Activated naive CD8-positive, alpha-beta T cell (primary cell): ENCODE results near the gene TAS2R40.
"Not testable (repeated sequence)": the region's sequence is repeated elsewhere in the genome, so short reads cannot be mapped to it uniquely, and the experiment has no call there.

Experiments
- H3K27ac Mint-ChIP-seq: one replicate; pipeline ENCODE4 v1.8.0; 2021; ENCODE audit warnings: mixed read lengths
- H3K27me3 Mint-ChIP-seq: one replicate; pipeline ENCODE4 v1.8.0; 2021; ENCODE audit warnings: mixed read lengths
- H3K36me3 Mint-ChIP-seq: one replicate; pipeline ENCODE4 v1.8.0; 2021; ENCODE audit warnings: mixed read lengths
- H3K4me1 Mint-ChIP-seq: one replicate; pipeline ENCODE4 v1.8.0; 2021; ENCODE audit warnings: low read depth, mixed read lengths
- H3K4me3 Mint-ChIP-seq: one replicate; pipeline ENCODE4 v1.8.0; 2021; ENCODE audit warnings: mild to moderate bottlenecking, mixed read lengths
- H3K9me3 Mint-ChIP-seq: one replicate; pipeline ENCODE4 v1.8.0; 2021; ENCODE audit warnings: low read depth, mixed read lengths

TAS2R40 gene

GRCh38 chr7:143221737-143222136 is at the start of gene TAS2R40:
Gene TAS2R40 (plus strand): TSS chr7:143222037. CDS start chr7:143222079, 42 bp downstream.
- Mint-ChIP-seq H3K9me3 (no peaks in the 10 kb centered on the region), H3K27ac (no peak within 1 kb of the TSS), H3K36me3 (no peaks in the 10 kb centered on the region), H3K4me1 (no peaks in the 10 kb centered on the region), H3K27me3 (peaks cover 9% of the 10 kb centered on the region), H3K4me3 (no peak within 1 kb of the TSS)

- Mint-ChIP-seq H3K27me3 (no peaks in the 10 kb centered on the region), H3K4me1 (no peaks in the 10 kb centered on the region), H3K36me3 (no peaks in the 10 kb centered on the region), H3K27ac (no peak overlapping the region), H3K9me3 (peaks cover 3% of the 10 kb centered on the region), H3K4me3 (no peak overlapping the region)
These were observed 49.5 kb upstream of the TAS2R40 start for GRCh38 chr7:143172354-143172753.

DNA sequence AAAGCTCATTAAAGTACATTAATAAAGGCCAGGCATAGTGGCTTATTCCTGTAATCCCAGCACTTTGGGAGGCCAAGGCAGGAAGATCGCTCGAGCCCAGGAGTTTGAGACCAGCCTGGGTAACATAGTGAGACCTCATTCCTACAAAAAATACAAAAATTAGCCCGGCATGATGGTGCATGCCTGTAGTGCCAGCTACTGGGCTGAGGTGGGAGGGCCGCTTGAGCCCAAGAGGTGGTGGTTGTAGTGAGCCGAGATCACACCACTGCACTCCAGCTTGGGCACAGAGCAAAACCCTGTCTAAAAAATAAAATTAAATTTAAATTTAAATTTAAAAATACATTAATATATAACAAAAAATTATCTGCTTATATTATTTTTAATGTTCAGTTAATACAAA is 45.7 kb upstream of the TAS2R40 start:
- Mint-ChIP-seq H3K4me3 (no peak overlapping the region), H3K27me3 (peaks cover 6% of the 10 kb centered on the region), H3K36me3 (peaks cover 6% of the 10 kb centered on the region), H3K27ac (no peak overlapping the region), H3K4me1 (no peaks in the 10 kb centered on the region), H3K9me3 (peaks cover 25% of the 10 kb centered on the region)

DNA sequence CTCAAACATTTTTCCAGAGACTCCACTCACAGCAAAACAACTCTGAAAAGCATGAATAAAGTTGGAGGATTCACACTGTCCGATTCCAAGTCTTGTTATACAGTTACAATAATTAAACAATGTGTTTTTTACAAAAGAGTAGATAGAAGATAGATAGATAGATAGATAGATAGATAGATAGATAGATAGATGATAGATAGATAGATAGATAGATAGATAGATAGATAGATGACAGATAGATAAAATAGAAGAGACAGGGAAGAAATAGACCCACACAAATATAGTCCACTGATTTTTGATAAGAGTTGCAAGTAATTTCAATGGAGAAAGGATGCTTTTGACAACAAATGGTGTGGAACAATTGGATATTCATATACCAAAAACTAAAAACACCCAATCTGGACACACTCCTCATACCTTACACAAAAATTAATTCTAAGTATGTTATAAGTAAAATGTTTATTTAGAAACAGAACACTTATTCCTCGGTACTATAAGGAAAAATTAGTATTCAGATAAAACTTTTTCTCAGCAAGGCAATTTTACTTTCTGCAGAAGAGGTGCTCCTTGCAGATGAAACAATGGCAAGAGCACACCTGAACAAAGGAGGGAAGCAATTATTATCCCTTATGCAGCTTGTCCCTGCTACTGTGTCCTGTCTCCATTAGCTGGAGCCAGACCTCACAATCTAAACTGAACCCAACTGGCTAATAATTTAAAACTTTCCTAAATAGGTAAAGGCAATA is 44.3 kb upstream of the TAS2R40 start:
- Mint-ChIP-seq H3K36me3 (peaks cover 6% of the 10 kb centered on the region), H3K4me3 (no peak overlapping the region), H3K9me3 (peaks cover 25% of the 10 kb centered on the region), H3K27me3 (peaks cover 6% of the 10 kb centered on the region), H3K4me1 (no peaks in the 10 kb centered on the region), H3K27ac (no peak overlapping the region)

DNA sequence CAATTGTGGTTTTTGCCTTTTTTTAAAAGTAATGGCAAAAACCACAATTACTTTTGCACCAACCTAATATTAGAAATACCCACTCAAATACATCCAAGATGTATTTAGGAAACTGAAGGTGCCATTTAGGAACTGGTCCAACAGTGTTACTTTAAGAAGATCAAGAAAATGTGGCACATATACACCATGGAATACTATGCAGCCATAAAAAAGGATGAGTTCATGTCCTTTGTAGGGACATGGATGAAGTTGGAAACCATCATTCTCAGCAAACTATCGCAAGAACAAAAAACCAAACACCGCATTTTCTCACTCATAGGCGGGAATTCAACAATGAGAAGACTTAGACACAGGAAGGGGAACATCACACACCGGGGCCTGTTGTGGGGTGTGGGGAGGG is 41.1 kb upstream of the TAS2R40 start:
- Mint-ChIP-seq H3K27me3 (peaks cover 17% of the 10 kb centered on the region), H3K9me3 (peaks cover 25% of the 10 kb centered on the region)
- not testable (repeated sequence) for H3K4me1 Mint-ChIP-seq, H3K27ac Mint-ChIP-seq, H3K4me3 Mint-ChIP-seq, H3K36me3 Mint-ChIP-seq

DNA sequence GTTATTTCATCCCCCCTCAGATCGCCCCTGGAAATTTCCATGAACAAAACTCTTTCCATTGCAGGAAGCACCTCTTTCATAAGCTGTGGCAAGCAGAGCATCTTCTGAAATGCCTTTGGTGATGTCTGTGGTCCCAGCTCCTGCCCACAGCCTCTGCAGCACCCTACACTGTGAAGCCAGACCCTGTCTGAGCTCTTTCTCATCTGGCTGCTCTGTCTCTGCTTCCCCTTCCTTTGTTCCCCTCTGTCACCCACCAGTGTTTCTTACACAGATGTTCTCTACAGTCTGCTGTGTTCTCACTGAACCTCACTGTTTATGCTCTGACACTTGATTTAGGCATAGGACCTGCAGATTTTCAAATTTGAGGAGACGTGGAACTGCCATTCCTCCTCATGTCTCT is 40.5 kb upstream of the TAS2R40 start:
- no peak overlapping the region for H3K4me3 Mint-ChIP-seq
- H3K27ac Mint-ChIP-seq = no peak overlapping the region
- peaks cover 8% of the 10 kb centered on the region for H3K36me3 Mint-ChIP-seq
- H3K4me1 Mint-ChIP-seq = no peaks in the 10 kb centered on the region
- H3K9me3 Mint-ChIP-seq = peaks cover 25% of the 10 kb centered on the region
- H3K27me3 Mint-ChIP-seq = peaks cover 17% of the 10 kb centered on the region

GRCh38 chr7:143183024-143183423 is 38.8 kb upstream of the TAS2R40 start, which contains the start of gene TAS2R39:
Gene TAS2R39 (plus strand): TSS chr7:143183419. CDS start chr7:143183419, 0 bp downstream.
- Mint-ChIP-seq H3K36me3 (peaks cover 8% of the 10 kb centered on the region), H3K4me3 (no peak within 1 kb of the TSS), H3K27ac (no peak within 1 kb of the TSS), H3K9me3 (peaks cover 17% of the 10 kb centered on the region), H3K4me1 (no peaks in the 10 kb centered on the region), H3K27me3 (peaks cover 21% of the 10 kb centered on the region)

DNA sequence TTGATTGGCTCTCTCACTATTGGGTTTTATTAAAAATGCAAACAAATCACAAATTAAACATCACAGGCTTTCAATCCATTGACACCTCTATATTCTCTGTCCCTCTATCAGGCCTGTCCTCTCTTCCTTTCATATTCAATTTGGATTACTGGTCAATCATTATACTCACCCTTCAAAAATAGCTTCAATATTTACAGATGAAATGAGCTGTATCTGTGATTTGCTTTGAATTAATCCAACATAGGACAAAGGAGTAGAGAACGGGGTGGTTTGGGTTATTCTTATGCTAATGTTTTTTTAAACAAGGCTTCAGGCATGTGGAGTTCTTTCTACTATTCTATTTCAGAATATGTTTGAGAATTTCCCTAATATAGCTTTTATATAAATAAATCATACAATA is 36.3 kb upstream of the TAS2R40 start:
- Mint-ChIP-seq H3K9me3 (no peaks in the 10 kb centered on the region), H3K4me1 (no peaks in the 10 kb centered on the region), H3K27ac (no peak overlapping the region), H3K36me3 (peaks cover 2% of the 10 kb centered on the region), H3K27me3 (peaks cover 15% of the 10 kb centered on the region), H3K4me3 (no peak overlapping the region)

GRCh38 chr7:143188994-143189393 is 32.8 kb upstream of the TAS2R40 start:
- Mint-ChIP-seq H3K36me3 (peaks cover 2% of the 10 kb centered on the region), H3K4me3 (no peak overlapping the region), H3K9me3 (no peaks in the 10 kb centered on the region), H3K27me3 (peaks cover 14% of the 10 kb centered on the region), H3K4me1 (no peaks in the 10 kb centered on the region), H3K27ac (no peak overlapping the region)

- Mint-ChIP-seq H3K4me3 (no peak overlapping the region), H3K27me3 (peaks cover 7% of the 10 kb centered on the region), H3K9me3 (peaks cover 3% of the 10 kb centered on the region), H3K4me1 (no peaks in the 10 kb centered on the region), H3K27ac (no peak overlapping the region), H3K36me3 (peaks cover 3% of the 10 kb centered on the region)
These were observed 28.0 kb upstream of the TAS2R40 start for GRCh38 chr7:143193880-143194279.

DNA sequence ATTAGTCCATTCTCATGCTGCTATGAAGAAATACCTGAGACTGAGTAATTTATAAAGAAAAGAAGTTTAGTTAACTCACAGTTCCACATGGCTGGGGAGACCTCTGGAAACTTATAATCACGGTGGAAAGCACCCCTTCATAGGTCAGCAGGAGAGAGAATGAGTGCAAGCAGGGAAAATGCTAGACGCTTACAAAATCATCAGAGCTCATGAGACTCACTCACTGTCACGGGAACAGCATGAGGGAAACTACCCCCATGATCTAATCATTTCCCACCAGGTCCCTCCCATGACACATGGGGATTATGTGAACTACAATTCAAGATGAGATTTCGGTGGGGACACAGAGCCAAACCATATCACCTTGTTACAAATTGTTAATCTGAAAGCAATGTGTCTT is 22.8 kb upstream of the TAS2R40 start:
- H3K4me3 Mint-ChIP-seq = no peak overlapping the region
- peaks cover 3% of the 10 kb centered on the region for H3K36me3 Mint-ChIP-seq
- H3K27ac Mint-ChIP-seq = no peak overlapping the region
- H3K9me3 Mint-ChIP-seq = peaks cover 3% of the 10 kb centered on the region
- peaks cover 12% of the 10 kb centered on the region for H3K27me3 Mint-ChIP-seq
- no peaks in the 10 kb centered on the region for H3K4me1 Mint-ChIP-seq

DNA sequence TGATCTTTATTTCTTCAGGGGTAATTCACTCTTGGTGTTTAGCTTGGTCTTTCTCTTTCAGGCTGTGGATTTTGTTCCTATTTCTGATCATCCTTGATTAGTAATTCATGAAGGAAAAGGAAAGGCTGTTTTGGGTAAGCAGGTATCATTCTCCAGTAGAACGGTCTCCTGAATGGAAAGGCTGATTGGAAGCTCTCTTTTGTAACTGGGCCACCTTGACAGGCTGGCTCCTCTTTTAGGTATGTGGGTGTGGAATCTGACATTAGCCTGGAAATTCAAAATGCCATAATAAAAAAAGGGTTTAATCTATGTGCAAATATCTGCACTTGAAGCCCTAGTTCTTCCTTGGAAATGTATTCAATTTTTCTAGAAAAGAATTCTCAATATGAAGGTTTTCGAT is 19.7 kb upstream of the TAS2R40 start:
- Mint-ChIP-seq H3K4me3 (no peak overlapping the region), H3K27me3 (peaks cover 12% of the 10 kb centered on the region), H3K36me3 (peaks cover 3% of the 10 kb centered on the region), H3K4me1 (peaks cover 21% of the 10 kb centered on the region), H3K27ac (no peak overlapping the region), H3K9me3 (peaks cover 3% of the 10 kb centered on the region)

- peaks cover 3% of the 10 kb centered on the region for H3K36me3 Mint-ChIP-seq
- H3K27me3 Mint-ChIP-seq = peaks cover 7% of the 10 kb centered on the region
- H3K4me3 Mint-ChIP-seq = no peak overlapping the region
- no peaks in the 10 kb centered on the region for H3K9me3 Mint-ChIP-seq
- peaks cover 21% of the 10 kb centered on the region for H3K4me1 Mint-ChIP-seq
- H3K27ac Mint-ChIP-seq = no peak overlapping the region
These were observed 18.5 kb upstream of the TAS2R40 start for GRCh38 chr7:143203386-143203785.

DNA sequence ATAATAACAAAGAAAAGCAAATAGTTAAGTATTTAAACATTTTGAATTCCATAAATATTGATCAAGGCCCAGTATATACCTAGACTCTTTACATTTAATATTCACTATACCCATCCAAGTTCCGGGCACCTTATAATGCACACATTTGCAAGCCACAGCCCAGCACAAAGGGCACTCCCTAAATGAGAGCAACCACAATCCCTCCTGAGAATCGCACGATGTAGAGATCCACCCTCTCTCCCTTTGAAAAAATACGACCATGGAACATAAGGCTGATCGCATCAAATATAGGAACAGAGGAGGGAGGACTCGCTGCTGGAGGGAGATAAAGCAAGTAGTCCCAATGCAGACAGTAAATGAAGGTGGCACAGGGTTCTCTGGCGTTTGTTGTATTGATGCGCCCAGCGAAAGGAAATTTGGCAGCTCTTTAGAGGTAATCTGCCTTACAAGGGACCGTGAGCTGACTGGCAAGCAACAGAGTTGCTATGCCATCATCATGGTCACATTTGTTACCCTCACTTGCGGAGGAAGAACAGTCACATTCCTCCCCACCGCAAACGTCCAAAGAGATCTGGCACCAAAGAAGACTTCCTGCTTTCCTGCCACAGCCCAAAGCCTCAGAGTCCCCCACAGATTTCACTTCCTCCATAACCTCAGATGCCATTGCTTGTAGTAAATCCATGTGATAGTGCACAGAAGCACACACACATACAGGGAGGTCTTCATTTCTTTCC is 16.1 kb upstream of the TAS2R40 start:
- Mint-ChIP-seq H3K36me3 (no peaks in the 10 kb centered on the region), H3K4me3 (peak overlapping the region; percentile 40), H3K27ac (no peak overlapping the region), H3K4me1 (peaks cover 21% of the 10 kb centered on the region), H3K27me3 (peaks cover 2% of the 10 kb centered on the region), H3K9me3 (no peaks in the 10 kb centered on the region)

- no peaks in the 10 kb centered on the region for H3K27me3 Mint-ChIP-seq
- peaks cover 9% of the 10 kb centered on the region for H3K4me1 Mint-ChIP-seq
- H3K36me3 Mint-ChIP-seq = no peaks in the 10 kb centered on the region
- H3K27ac Mint-ChIP-seq = no peak overlapping the region
- H3K4me3 Mint-ChIP-seq = no peak overlapping the region
- H3K9me3 Mint-ChIP-seq = no peaks in the 10 kb centered on the region
These were observed 11.3 kb upstream of the TAS2R40 start for GRCh38 chr7:143210541-143210940.
